Effector memory CD8-positive, alpha-beta T cell (primary cell): Measurements from ENCODE around the gene TBC1D14.
A peak's percentile ranks its signal among the peaks of the same experiment; 100 is the strongest.

ENCODE experiments used
- ATAC-seq: fragments of 150-1000 bp; cut with Tn5 transposase; replicated peaks from 2 replicates; pipeline ENCODE4 v1.10.0; 2021; ENCODE audit warnings: mild to moderate bottlenecking, moderate library complexity
- DNase-seq, 3 experiments: peaks; one replicate each; pipeline ENCODE4 v3.0.0; 2021
- H3K27ac Mint-ChIP-seq, 2 donors: one replicate each; pipeline ENCODE4 v1.8.0; 2022; ENCODE audit warnings: mild to moderate bottlenecking in 2 of 2, mixed read lengths in 2 of 2, moderate library complexity in 2 of 2
- H3K27me3 Mint-ChIP-seq, 2 donors: one replicate each; pipeline ENCODE4 v1.8.0; 2022; ENCODE audit warnings: mixed read lengths in 2 of 2
- H3K36me3 Mint-ChIP-seq: one replicate; pipeline ENCODE4 v1.8.0; 2022; ENCODE audit warnings: mild to moderate bottlenecking, moderate library complexity, mixed read lengths; ENCODE audit not compliant: insufficient read depth
- H3K4me1 Mint-ChIP-seq, 2 donors: one replicate each; pipeline ENCODE4 v1.8.0; 2022; ENCODE audit warnings: low read depth in 2 of 2, mixed read lengths in 2 of 2
- H3K4me3 Mint-ChIP-seq, 2 donors: one replicate each; pipeline ENCODE4 v1.8.0; 2022; ENCODE audit warnings: mild to moderate bottlenecking in 2 of 2, mixed read lengths in 2 of 2, moderate library complexity in 2 of 2
- H3K9me3 Mint-ChIP-seq, 2 donors: one replicate each; pipeline ENCODE4 v1.8.0; 2022; ENCODE audit warnings: mixed read lengths in 2 of 2
- total RNA-seq, 9 experiments: gene quantifications; one replicate each; lab custom pipeline; 2026; lab: John Stamatoyannopoulos, UW

TBC1D14 gene, protein sequence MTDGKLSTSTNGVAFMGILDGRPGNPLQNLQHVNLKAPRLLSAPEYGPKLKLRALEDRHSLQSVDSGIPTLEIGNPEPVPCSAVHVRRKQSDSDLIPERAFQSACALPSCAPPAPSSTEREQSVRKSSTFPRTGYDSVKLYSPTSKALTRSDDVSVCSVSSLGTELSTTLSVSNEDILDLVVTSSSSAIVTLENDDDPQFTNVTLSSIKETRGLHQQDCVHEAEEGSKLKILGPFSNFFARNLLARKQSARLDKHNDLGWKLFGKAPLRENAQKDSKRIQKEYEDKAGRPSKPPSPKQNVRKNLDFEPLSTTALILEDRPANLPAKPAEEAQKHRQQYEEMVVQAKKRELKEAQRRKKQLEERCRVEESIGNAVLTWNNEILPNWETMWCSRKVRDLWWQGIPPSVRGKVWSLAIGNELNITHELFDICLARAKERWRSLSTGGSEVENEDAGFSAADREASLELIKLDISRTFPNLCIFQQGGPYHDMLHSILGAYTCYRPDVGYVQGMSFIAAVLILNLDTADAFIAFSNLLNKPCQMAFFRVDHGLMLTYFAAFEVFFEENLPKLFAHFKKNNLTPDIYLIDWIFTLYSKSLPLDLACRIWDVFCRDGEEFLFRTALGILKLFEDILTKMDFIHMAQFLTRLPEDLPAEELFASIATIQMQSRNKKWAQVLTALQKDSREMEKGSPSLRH
- total RNA-seq = 81.3 to 213 (median 125) reads per million in 9 experiments

DNA sequence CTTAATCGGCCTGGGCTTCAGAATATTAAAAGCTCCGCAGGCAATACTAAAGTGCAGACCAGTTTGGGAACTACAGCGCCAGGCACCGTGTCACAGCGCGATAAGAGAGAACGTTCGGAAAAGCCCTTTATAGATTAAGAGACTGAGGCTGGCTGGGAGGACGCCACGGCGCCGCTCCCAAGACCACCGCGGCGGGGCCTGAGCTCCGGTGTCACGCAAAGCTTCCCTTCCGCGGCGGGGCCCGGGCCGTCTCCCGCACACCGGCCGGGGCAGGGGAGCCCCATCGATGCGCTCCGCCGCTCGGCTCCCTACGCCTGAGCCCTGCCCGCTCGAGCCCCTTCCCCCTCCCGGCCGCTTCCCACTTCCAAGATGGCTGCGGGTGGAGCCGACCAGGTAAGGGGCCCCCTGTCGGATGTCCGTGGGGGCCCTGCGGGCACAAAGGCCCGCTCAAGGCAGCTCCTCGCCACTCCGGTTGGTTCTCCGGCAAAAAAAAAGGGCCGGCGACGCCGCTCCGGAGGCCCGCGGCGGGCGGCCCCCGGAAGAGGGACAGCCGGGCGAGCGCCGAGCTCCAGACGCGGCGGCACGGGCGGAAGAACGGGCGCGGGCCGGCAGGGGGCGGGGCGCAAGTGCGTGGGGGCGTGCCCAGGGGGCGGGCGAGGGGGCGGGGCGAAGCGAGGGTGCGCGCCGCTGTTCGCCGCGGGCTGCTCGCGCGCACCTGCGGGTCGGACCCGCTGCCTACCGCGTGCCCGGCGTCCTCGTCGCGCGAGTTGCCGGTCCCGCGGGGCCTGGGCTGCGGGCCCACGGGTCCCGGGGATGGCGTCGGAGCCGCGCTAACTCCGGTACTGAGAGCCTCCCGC is at the start of gene TBC1D14:
Gene TBC1D14, plus strand, starts transcription at position 714 of the 857 bp plus-strand sequence. CDS start 13,564 bp downstream, outside the sequence.
- Mint-ChIP-seq H3K27me3 (no peaks in the 10 kb centered on the region), H3K9me3 (no peaks in the 10 kb centered on the region), H3K36me3 (peaks cover 9% of the 10 kb centered on the region), H3K27ac (peak within 1 kb of the TSS; percentile 91 to 95), H3K4me1 (peaks cover 32 to 40% of the 10 kb centered on the region in 2 donors), H3K4me3 (peak within 1 kb of the TSS; percentile 91 to 96)
- DNase-seq (peak; percentile 75 to 82 (median 79)), ATAC-seq (peak; percentile 84)

DNA sequence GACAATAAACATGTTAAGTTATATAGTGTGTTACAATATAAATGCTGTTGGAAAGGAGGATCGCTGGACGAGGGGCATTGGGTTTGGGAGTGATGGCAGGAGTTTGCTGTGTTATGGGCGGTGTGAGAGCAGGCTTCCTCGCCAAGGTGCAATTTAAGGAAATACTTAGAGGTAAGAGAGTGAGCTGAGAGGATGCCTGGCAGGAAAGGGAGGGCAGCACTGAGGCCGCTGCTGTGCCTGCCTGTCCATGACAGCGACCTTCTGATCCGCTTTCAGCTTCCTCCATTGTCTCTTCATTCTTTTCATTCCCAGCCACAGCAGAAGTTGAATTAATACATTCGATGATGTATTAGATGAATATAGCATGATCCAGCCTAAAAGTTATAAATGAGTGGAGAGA is 41.2 kb upstream of the TBC1D14 start:
- peaks cover 35% of the 10 kb centered on the region for H3K36me3 Mint-ChIP-seq
- H3K4me1 Mint-ChIP-seq = peaks cover 0 to 4% of the 10 kb centered on the region in 2 donors
- no peak overlapping the region for H3K4me3 Mint-ChIP-seq
- no peak for ATAC-seq
- peak overlapping the region in 1 of 2 donors; percentile 93 for H3K27ac Mint-ChIP-seq
- no peak for DNase-seq
- no peaks in the 10 kb centered on the region for H3K27me3 Mint-ChIP-seq
- H3K9me3 Mint-ChIP-seq = no peaks in the 10 kb centered on the region

DNA sequence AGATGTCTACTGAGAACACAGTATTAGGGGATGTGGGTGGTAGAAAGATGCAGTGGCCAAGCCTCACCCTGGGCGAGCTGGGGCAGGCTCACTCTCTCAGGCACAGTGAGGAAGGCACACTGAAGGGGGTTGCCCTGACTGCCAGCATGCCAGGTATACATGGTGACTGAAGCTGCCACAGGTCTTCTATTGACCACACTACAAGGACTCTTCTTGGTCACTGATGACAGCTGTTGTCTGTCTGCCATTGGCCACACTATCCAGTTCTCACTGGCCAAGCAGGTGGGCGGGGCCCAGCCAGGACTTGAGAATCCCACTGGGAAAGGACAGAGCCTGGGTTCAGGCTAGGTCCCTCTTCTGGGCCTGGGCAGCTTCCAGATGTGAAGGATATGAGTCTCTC is 39.7 kb upstream of the TBC1D14 start:
- peaks cover 3 to 10% of the 10 kb centered on the region in 2 donors for H3K4me1 Mint-ChIP-seq
- DNase-seq = no peak
- peaks cover 21% of the 10 kb centered on the region for H3K36me3 Mint-ChIP-seq
- H3K4me3 Mint-ChIP-seq = no peak overlapping the region
- H3K27me3 Mint-ChIP-seq = no peaks in the 10 kb centered on the region
- no peaks in the 10 kb centered on the region for H3K9me3 Mint-ChIP-seq
- no peak for ATAC-seq
- H3K27ac Mint-ChIP-seq = no peak overlapping the region

DNA sequence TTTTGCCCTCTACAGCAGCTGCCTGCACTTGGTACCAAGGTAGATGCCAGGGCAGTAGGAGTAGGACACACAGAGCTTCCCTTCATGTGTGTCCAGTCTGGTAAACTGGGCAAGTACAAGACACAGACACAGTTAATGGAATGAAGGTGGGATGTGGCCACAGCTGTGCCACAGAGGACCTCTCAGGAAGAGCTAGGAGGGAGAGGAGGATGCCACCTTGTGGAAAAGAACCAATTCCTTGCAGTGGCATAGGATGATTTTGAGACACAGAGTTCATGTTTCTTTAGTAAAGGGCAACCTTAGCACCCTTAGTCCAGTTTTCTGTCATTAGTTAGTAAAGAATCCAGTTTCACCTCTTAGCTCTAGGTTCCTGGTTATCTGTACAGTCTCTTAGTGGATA is 36.3 kb upstream of the TBC1D14 start:
- Mint-ChIP-seq H3K4me3 (no peak overlapping the region), H3K27me3 (no peaks in the 10 kb centered on the region), H3K36me3 (peaks cover 16% of the 10 kb centered on the region), H3K27ac (no peak overlapping the region), H3K4me1 (peaks cover 3 to 6% of the 10 kb centered on the region in 2 donors), H3K9me3 (no peaks in the 10 kb centered on the region)
- DNase-seq (no peak), ATAC-seq (no peak)

DNA sequence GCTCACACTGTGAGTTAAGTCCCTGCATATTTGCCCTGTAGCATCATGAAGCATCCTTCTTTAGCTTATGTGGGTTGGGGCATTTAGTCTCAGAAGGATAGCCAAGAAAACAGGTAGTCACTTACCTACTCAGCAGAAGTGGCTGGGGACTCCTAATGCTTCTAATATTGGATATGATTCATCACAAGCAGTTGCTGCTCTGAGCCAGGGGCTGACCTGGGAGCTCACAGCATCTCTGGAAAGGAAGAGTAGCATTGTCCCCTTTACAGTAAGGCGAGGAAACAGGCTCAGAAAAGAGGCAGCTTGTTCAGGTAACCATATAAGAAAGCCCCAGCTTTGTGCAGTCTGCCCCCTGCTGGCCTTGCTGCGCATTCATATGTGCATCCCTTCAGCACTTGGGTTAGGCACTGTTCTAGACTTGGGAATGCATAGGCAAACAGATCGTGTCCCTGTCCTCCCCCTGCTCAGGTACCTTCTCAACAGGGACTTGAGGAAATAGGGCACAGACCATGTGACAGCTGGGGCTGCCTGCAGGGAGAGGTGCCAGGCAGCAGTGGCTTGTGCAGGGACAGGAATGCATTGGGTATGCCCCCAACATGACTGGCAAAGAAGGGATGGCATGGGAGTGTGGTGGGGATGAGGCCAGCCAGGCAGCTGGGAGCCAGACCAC is 35.7 kb upstream of the TBC1D14 start:
- H3K36me3 Mint-ChIP-seq = peaks cover 13% of the 10 kb centered on the region
- no peaks in the 10 kb centered on the region for H3K9me3 Mint-ChIP-seq
- peak overlapping the region in 1 of 2 donors; percentile 71 for H3K27ac Mint-ChIP-seq
- DNase-seq = peak; percentile 75 to 77 (median 77)
- H3K4me1 Mint-ChIP-seq = peaks cover 3 to 6% of the 10 kb centered on the region in 2 donors
- ATAC-seq = peak; percentile 94
- H3K27me3 Mint-ChIP-seq = no peaks in the 10 kb centered on the region
- no peak overlapping the region for H3K4me3 Mint-ChIP-seq

DNA sequence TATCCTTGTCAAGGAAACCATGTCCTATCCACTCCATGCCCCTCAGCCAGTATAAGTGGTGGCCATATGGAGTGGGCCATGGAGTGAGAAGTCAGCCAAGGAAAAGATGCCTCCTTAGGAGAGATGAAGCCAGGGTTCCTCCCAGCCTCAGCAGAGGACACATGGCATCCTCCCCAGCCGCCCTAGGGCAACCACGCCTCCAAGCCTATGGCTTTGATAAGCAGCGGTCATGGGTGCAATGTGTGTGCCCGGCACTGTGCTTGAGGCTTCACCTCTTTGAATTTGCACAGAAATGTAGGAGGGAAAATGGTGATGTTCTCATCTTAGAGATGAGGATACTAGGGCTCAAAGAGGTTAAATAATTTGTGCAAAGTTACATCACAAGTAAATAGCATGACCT is 34.6 kb upstream of the TBC1D14 start:
- no peak for ATAC-seq
- H3K4me3 Mint-ChIP-seq = no peak overlapping the region
- H3K4me1 Mint-ChIP-seq = peaks cover 3 to 6% of the 10 kb centered on the region in 2 donors
- peaks cover 10% of the 10 kb centered on the region for H3K36me3 Mint-ChIP-seq
- DNase-seq = no peak
- no peaks in the 10 kb centered on the region for H3K9me3 Mint-ChIP-seq
- H3K27me3 Mint-ChIP-seq = no peaks in the 10 kb centered on the region
- no peak overlapping the region for H3K27ac Mint-ChIP-seq

GRCh38 chr4:6875431-6875831 is 34.2 kb upstream of the TBC1D14 start:
- H3K27me3 Mint-ChIP-seq = no peaks in the 10 kb centered on the region
- no peak overlapping the region for H3K4me3 Mint-ChIP-seq
- H3K36me3 Mint-ChIP-seq = peaks cover 14% of the 10 kb centered on the region
- ATAC-seq (peak; percentile 43), DNase-seq (no peak)
- H3K9me3 Mint-ChIP-seq = no peaks in the 10 kb centered on the region
- H3K27ac Mint-ChIP-seq = peak overlapping the region in 1 of 2 donors; percentile 17
- peaks cover 3 to 6% of the 10 kb centered on the region in 2 donors for H3K4me1 Mint-ChIP-seq

DNA sequence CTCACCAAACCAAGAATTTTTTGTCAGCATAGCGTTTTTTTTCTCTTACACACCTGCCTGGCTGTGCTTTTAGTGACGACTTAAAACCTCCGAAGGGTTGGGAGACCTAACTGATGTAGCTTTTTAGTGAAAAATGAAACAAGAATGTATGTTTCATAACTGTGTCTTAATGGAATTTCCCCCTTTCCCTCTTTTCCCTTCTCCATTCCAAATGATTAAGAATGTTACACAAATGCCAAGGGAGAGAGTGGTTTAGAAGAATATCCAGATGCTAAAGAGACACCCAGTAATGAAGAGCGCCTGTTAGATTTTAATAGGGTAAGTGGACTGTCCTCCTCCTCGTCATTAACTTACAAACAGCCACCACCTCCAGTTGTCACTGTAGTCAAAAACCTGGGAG is 33.2 kb upstream of the TBC1D14 start:
- Mint-ChIP-seq H3K27ac (no peak overlapping the region), H3K4me3 (no peak overlapping the region), H3K4me1 (peaks cover 3 to 6% of the 10 kb centered on the region in 2 donors), H3K36me3 (peaks cover 21% of the 10 kb centered on the region), H3K9me3 (no peaks in the 10 kb centered on the region), H3K27me3 (no peaks in the 10 kb centered on the region)
- DNase-seq (no peak), ATAC-seq (no peak)

DNA sequence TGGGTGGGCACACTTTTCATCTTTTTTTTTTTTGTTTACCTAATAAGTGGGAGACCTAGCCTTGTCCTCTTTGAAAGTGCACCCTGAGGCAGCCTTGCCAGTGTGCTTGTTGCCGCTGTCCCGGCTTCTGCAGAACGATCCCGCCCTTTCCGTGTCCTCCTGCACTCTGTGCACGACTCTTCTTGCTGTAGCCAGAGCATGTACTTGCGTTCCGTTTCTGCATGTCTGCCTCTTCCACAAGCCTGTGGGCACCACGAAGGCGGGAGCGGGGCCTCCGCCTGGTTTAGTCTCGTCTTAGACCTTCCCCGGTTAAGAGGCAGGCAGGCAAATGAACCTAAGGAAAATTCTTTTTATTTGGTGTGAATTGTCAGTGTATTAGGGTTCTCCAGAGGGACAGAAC is 32.6 kb upstream of the TBC1D14 start:
- peak overlapping the region in 1 of 2 donors; percentile 24 for H3K27ac Mint-ChIP-seq
- H3K9me3 Mint-ChIP-seq = no peaks in the 10 kb centered on the region
- no peak for DNase-seq
- peaks cover 3 to 6% of the 10 kb centered on the region in 2 donors for H3K4me1 Mint-ChIP-seq
- no peak for ATAC-seq
- no peaks in the 10 kb centered on the region for H3K27me3 Mint-ChIP-seq
- no peak overlapping the region for H3K4me3 Mint-ChIP-seq
- H3K36me3 Mint-ChIP-seq = peaks cover 23% of the 10 kb centered on the region

DNA sequence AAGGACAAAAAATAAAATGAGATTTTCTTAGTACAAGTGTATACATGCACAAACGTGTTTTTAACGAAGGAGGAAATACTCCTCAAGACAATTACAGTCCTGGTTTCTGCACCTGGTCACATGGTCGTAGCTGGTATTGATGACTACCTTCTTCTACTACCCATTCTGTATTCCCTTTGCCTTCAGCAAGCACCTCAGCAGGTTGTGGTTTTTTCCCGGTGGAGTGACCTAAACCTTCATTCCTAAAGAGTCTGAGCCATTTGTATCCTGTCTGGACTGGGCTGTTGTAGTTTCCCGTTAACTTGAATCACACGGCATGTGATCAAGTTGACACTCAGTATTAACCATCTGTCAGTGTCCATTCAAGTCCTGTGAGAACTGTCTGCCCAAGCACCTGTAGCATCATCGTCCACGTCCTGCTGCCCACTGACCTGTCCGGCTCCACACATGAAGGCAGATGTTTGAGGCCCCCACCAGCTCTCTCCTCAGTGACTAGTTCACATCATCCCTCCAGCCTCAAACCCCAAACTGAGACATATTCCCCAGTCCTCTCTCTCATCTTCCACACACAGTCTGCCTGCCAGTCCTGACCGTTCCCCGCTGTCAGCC is 31.1 kb upstream of the TBC1D14 start:
- Mint-ChIP-seq H3K27me3 (no peaks in the 10 kb centered on the region), H3K36me3 (peaks cover 34% of the 10 kb centered on the region), H3K27ac (no peak overlapping the region), H3K9me3 (no peaks in the 10 kb centered on the region), H3K4me1 (peaks cover 3 to 6% of the 10 kb centered on the region in 2 donors), H3K4me3 (no peak overlapping the region)
- DNase-seq (no peak), ATAC-seq (no peak)

- peak overlapping the region; percentile 46 for H3K27ac Mint-ChIP-seq
- H3K36me3 Mint-ChIP-seq = peaks cover 38% of the 10 kb centered on the region
- no peaks in the 10 kb centered on the region for H3K4me1 Mint-ChIP-seq
- no peaks in the 10 kb centered on the region for H3K27me3 Mint-ChIP-seq
- ATAC-seq = no peak
- no peaks in the 10 kb centered on the region for H3K9me3 Mint-ChIP-seq
- DNase-seq = no peak
- H3K4me3 Mint-ChIP-seq = no peak overlapping the region
These were observed 28.9 kb upstream of the TBC1D14 start for GRCh38 chr4:6880691-6881090.

- no peaks in the 10 kb centered on the region for H3K27me3 Mint-ChIP-seq
- H3K4me1 Mint-ChIP-seq = peaks cover 4% of the 10 kb centered on the region in 2 donors
- H3K4me3 Mint-ChIP-seq = no peak overlapping the region
- H3K9me3 Mint-ChIP-seq = no peaks in the 10 kb centered on the region
- no peak overlapping the region for H3K27ac Mint-ChIP-seq
- DNase-seq (no peak), ATAC-seq (no peak)
- H3K36me3 Mint-ChIP-seq = peaks cover 38% of the 10 kb centered on the region
These were observed 27.7 kb upstream of the TBC1D14 start for GRCh38 chr4:6881908-6882307.
